CD4-positive, alpha-beta T cell treated with Interleukin-6 at 100 ng/mL for 8 hours (primary cell): Measurements from ENCODE around the gene LRP2BP.

Source experiments
- DNase-seq: peaks from one replicate; pipeline ENCODE4 v3.0.0-alpha.2; 2020; ENCODE audit warnings: mixed read lengths, low spot score

Gene LRP2BP

GRCh38 chr4:185395238-185395955, at the start of gene LRP2BP:
Gene LRP2BP (minus strand): TSS chr4:185395924. CDS start chr4:185378186, 17,738 bp downstream.
- peak; percentile 11 for DNase-seq

DNA sequence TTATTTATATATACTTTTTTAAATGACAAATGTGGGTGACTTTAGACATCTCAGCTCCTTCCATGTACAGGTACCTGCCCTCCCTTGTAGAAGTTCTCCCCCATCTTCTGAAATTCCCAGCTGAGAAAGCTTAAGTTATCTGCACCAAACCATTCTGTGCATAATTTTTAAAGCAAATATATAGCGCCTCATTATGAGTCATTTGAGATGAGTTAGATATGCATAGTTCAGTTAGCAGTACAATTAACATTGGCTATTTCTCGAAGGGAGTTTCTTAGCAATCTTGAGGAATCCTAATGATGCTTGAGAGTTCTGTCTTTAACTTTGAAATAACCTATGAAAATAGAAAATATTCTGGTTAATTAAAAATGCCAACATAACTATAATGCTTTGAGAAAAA, 49.5 kb upstream of the LRP2BP start:
- DNase-seq, result no peak

GRCh38 chr4:185441479-185441878, 45.8 kb upstream of the LRP2BP start:
- no peak for DNase-seq

GRCh38 chr4:185437809-185438208, 42.1 kb upstream of the LRP2BP start:
- no peak for DNase-seq

GRCh38 chr4:185435466-185435865, 39.7 kb upstream of the LRP2BP start:
- DNase-seq, result no peak

DNA sequence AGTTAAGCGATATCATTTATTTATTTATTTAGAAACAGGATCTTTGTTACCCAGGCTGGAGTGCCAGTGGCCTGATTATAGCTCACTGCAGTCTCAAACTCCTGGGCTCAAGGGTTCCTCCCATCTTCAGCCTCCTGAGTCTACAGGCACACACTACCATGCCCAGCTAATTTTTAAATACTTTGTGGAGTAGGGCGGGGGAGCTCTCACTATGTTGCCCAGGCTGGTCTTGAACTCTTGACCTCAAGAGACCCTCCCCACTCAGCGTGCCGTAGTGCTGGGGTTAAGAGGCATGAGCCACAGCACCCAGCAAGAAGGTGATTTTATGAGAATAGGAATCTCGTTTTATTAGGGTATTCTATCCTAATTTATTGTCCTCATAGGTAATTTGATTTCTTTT, 33.9 kb upstream of the LRP2BP start:
- DNase-seq, result no peak

GRCh38 chr4:185426960-185427688, 31.4 kb upstream of the LRP2BP start:
- DNase-seq, result no peak

DNA sequence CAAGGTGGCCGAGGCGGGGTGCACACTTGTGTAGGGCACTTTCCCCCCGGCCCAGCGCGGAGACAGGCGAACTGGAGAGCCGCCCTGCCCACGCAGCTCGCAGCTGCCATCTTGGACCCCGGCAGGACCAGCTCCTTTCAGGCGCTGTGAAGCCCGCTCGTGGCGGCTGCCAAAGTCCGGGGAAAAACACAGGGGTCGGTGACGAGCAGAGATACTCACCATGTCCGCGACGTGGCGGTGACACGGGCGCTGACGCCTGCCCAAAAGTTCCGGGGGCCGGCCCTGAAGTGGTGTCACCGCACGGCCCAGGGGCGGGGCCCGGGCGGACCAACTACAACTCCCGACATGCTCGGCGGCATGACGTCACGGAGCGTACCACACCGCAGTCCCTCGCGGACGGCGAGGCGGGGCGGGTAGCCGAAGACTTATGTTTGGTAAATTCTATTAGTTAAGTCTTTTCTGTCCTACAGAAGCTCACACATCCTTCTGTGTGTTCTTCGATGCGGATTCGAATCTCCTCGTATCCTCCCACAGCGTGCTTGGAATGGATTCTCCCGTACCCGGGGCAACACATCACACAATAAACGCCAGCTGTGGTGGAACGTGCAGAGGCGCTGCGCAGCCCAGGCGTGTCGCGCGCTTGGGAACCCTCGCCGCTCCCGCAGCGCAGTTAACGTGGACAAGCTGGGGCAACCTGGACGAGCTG, 30.1 kb upstream of the LRP2BP start, which contains the start of gene UFSP2:
Gene UFSP2 (minus strand): TSS at position 318 of the 706 bp plus-strand sequence. CDS start 96 bp downstream, at position 222.
- DNase-seq, result peak; percentile 81

DNA sequence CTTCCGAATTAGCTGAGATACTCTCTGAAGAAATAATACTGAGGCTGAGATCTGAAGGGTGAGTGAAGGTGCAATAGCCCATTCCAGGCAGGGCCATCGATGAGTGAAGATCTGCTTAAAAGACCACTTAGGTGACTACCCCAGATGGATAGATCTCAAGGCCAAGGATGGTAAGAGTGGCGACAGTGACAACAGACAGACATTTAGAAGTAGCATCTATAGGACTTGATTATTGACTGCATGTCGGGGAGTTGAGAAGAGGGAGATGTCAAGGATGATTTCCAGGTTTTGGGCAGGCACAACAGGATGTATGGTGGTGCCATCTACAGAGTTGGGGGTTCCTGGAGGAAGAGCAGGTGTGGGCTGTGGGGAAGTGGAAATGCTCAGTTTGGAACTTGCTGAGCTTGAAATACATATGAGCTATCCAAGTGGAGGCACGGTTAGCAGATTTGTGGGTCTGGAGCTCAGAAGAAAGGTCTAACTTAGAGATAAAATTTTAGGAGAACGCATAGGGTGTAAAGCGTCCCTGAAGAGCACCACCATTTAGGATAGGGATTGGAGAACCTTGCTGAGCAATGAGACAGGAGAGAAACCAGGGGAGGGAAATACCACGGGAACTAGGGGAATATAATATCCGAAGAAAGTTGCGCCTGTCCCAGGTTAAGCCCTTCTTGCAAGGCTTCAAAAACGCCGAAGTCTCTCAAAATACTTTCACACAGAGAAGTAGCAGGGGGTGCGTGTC, 29.4 kb upstream of the LRP2BP start:
- DNase-seq, result no peak

DNA sequence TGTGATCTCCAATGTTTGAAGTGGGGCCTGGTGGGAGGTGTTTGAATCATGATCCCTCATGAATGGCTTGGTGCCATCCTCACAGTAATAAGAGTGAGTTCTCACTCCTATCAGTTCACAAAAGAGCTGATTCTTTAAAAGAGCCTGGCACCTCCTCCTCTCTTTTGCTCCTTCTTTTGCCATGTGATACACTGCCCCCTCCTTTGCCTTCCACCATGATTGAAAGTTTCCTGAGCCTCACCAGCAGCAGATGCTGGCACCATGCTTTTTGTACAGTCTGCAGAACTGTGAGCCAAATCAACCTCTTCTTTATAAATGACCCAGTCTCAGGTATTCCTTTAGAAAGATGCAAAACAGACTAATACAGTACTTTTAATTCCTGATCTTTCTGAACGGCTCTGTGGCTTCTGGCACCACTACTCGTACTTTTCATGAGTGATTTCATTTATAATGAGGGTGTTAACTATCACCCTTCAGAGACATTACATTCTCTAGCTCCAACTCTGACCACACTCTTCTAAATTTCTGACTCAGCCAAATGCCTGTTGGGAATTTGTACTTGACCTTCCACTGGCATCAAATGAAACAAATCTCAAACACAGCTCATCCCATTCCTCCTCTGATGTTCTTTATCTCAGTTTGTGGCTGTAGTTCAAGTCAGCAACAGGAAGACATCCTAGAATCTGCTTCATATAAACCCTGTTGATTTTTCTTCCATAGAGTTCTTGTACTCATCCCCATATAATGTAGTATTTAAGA, 25.8 kb upstream of the LRP2BP start:
- no peak for DNase-seq

- DNase-seq, result no peak
Observed at GRCh38 chr4:185416955-185417354, 21.2 kb upstream of the LRP2BP start.

DNA sequence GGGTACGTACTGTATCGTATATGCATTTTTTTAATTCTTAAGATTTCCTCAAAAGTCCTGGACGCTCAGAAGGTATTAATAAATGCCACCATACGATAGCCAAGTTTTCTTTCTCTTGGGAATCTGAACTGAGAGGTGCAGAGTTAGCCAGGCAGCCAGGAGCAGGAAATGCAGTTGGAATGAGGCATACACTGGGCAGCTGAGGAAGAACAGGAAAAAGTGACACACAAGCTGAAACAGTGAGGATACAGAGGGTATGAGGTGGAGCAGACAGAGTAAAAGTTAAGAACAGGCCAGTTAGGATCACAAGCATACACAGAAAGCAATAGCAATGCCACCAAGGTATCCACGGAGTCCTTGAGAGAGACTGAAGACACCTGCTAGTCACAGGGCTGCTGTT, 16.7 kb upstream of the LRP2BP start:
- DNase-seq, result no peak

DNA sequence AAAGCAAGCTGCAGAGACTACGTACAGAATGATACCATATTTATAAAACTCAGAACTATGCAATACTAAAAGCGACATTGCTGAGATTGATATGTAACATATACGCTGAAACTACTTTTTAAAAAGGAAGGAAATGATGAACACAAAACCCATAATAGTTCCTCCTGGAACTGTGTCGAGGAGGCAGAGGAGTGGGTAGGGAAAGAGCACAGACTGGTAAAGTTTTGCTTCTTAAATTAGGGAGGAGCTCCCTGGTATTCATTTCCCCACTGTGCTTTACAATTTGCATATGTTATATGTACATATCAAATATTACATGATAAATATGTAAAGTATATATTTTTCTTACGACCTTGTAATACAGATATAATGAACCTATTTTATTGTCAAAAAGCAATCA, 16.1 kb upstream of the LRP2BP start:
- no peak for DNase-seq

GRCh38 chr4:185408432-185408831, 12.7 kb upstream of the LRP2BP start:
- DNase-seq, result no peak

DNA sequence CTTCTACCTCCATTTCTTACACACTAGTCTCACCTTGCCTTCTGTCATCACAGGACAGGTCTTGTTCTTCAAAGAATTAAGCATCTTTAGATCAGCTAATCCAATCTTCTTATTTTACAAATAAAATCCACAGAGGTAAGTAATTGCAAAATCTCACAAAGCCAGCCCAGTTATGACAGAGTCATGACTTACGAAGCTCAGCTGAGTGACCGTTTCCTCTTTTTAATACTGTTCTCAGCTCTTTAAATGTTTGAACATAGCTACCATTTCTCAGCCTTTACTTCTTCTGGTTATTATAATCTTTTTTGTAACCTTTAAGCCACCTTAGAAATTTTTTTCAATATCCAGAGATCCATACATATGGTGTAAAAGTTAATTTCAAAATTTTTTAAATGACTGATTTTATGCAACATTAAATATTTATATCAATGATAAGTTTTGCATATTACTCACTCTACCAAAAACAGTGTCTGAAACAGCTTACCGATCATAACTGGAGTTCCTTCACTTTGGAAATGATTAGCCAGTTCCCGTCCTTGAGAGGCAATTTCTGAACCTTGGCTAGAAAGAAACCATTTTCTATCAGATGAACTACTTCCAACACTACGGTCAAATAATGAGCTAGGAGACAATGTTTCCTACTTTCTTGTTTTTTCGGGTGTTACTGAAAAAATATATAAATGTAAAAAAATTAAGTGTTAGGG, 9.7 kb upstream of the LRP2BP start:
- no peak for DNase-seq

GRCh38 chr4:185404031-185404430, 8.3 kb upstream of the LRP2BP start:
- DNase-seq, result no peak

DNA sequence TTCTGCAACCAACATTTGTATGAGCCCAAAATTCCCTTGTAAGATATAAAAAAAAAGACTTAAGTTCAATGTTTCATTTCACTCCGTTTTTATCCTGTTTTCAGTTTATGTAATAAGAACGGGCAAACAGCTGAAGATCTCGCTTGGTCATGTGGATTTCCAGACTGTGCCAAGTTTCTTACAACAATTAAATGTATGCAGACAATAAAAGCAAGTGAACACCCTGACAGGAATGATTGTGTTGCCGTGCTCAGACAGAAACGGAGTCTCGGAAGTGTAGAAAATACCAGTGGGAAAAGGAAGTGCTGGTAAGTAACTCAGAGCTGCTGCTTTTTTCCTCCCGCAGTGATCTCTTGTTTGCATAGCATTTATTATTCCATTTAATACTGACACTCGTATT, 3.7 kb upstream of the LRP2BP start:
- no peak for DNase-seq

GRCh38 chr4:185398618-185399017, 2.9 kb upstream of the LRP2BP start:
- DNase-seq, result no peak

DNA sequence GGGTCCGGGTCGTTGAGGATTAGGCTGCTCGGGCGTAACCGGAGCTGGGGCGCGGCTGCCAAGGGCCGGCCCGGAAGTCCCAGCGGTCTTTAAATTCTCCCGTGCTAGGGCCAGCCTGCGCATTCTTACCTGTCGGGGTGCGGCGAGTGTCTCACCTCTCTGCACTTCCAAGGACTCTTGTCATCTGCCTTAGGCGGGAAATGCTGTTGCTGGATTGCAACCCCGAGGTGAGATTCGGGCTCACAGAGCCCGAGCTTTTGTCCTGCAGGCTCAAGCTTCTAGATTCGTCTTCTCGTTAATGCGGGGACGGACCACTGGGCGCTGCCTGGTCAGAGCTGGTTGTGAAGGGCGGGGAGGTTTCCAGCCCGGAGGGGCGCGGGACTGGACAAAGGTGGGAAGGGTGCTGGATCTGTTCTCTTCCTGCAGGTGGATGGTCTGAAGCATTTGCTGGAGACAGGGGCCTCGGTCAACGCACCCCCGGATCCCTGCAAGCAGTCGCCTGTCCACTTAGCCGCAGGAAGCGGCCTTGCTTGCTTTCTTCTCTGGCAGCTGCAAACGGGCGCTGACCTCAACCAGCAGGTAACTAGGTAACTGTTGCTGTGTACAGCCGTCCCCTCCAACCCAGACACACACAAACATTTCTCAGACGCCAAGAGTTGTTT, 1.1 kb upstream of the LRP2BP start, which contains the start of gene ANKRD37:
Gene ANKRD37 (plus strand): TSS at position 118 of the 662 bp plus-strand sequence. CDS start 83 bp downstream, at position 201.
- no peak for DNase-seq
